ENCODE results near the gene HS1BP3.

GRCh38 chr2:20626392-20626697 is 24.6 kb downstream of the HS1BP3 start:
- TF ChIP-seq CTCF (IDR thresholded peaks at IDR 0.05; ENCODE audit: borderline replicate concordance, extremely low read depth, low read length, poor library complexity, severe bottlenecking) (no peak), EZH2 (IDR thresholded peaks at IDR 0.05; ENCODE audit: borderline replicate concordance, low read depth, low read length, severe bottlenecking) (no peak)

Data from DND-41 (cell line).